CD4-positive, alpha-beta T cell treated with Interferon alpha-2 for 1 hour (primary cell): ENCODE measurements around the gene ERI2.
"Not testable (repeated sequence)": the region's sequence is repeated elsewhere in the genome, so short reads cannot be mapped to it uniquely, and the experiment has no call there.

ENCODE experiments used
- DNase-seq, 2 donors: peaks; one replicate each; pipeline ENCODE4 v3.0.0-alpha.2; 2020 to 2022

The ERI2 gene

DNA sequence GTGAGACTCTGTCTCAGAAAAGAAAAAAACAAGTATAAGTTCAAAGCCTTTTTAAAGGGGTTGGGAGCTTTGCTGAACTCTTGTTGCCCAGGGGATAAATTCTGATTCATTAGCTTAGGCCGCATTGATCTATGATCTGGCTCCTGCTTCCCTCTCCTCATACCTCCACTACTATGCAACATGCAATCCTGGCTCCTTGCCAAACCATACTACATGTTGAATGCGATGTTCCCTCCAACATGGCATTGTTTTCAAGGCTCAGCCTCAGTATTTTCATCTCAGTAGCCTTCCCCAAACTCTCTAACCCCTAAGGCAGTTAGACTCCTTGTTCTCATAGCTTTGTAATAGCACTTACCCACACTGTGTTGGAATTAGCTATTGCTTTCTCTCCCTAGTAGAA lies 6.2 kb upstream of the ERI2 start:
- DNase-seq: no peak

DNA sequence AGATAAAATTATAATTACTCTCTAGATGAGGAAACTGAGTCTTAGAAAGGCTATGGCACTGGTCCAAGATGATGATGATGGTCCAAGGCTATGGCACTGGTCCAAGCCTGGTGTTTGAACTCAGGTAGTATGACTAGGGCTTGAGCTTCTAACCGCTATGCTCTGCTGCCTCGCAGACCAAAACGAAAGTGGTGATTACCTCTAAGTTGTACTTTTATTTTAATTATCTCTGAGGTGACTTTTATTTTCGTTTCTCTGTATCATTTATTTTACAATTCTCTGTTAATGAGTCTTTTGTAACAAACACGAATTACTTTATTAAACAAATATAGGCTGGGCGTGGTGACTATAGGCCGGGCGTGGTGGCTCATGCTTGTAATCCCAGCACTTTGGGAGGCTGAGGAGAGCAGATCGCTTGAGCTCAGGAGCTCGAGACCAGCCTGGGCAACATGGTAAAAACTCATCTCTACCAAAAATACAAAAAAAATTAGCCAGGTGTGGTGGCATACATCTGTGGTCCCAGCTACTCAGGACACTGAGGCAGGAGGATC lies 5.7 kb upstream of the ERI2 start:
- DNase-seq: no peak

DNA sequence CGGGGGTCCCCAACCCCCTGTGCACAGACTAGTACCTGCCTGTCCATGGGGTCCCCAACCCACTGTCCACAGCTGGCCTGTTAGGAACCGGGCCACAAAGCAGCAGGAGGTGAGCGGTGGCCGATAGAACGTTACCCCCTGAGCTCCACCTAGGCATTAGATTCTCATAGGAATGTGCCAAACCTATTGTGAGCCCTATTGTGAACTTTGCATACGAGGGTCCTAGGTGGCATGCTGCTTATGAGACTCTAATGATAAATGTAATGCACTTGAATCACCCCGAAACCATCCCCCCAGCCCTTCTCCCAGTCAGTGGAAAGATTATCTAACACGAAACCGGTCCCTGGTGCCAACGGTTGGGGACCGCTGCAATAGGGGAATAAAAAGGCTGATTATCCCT lies 1.6 kb upstream of the ERI2 start:
- no peak for DNase-seq

DNA sequence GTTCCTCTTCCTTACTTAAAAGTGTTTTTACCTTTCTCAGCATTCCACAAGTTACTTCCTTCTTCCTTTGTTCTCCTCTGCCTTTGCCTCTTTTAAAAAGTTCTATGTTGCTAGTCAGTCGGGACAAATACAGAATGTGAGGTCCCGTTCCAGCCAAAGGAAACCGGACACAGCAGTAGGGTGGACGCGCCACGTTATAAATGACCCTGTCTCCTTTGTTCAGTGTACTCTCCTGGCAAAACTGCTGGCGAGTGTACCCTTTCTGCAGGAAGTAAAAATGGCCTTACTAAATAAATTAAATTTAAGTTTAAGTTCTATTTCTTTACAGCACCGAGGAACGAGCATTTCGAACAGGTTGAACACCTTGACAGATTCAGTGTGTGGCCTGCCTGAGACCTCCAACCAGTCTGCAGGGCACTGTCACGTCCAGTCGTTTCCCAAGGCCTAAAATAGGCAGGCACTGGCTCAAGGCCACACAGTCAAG lies 546 bp downstream of the ERI2 start:
- DNase-seq: not testable (repeated sequence)

DNA sequence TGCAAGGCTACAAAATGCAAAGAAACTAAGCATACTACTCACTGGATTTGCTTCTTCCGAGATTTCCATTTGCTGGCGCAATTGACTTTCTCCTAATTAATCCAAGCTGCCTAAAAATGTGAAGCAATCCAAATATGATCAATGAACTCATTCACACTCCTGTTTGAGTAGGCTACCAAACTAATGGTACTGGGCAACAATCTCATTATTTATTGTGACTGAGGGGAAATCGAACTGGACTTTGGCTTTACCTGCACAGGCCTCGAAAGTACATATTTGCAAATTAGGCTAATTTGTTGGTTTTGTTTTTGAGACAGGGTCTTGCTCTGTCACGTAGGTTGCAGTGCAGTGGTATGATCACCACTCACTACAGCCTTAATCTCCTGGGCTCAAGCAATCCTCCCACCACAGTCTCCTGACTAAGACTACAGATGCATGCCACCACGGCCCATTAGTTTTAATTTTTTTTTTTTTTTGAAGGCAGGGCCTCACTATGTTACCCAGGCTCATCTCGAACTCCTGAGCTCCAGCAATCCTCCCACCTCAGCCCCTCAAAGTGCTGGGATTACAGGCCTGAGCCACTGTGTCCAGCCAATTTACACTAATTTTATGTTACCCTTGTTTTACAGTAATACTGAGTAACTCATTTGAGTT lies 2.6 kb downstream of the ERI2 start:
- DNase-seq: no peak

DNA sequence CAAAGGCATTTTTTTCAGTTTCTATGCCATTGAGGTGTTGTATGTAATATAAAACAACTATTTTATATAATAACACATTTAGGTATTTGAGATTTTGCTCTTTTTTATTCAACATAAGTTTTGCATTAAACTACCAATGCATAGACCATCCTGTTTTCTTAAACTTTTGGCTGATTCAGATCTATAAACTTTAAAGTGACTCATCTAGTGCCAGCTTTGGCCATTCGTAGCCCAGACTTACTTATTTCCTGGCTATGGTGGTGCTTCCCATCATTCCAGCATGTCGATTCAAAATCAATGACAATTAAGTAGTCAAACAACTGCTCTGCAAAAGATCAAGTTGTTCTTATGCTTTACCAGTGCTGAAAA lies 3.1 kb downstream of the ERI2 start:
- DNase-seq: no peak

DNA sequence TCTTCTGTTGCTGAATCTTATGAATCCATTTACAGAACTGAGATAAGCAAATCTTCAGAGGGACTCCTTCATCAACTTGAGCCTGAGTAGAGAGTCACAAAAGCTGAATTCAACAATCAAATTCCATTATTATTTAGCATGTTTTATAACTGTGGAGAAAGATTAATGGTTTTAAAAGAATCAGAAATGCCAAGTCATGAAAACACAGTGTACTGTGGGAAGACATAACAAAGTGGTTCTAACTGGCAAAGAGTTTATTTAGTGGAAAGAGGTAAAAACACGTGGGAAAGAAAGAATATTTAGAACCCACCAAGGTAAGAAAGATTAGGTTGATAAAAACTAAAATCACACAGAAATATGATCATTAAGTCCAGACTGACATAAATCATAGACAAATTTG lies 5.0 kb downstream of the ERI2 start:
- DNase-seq: no peak

DNA sequence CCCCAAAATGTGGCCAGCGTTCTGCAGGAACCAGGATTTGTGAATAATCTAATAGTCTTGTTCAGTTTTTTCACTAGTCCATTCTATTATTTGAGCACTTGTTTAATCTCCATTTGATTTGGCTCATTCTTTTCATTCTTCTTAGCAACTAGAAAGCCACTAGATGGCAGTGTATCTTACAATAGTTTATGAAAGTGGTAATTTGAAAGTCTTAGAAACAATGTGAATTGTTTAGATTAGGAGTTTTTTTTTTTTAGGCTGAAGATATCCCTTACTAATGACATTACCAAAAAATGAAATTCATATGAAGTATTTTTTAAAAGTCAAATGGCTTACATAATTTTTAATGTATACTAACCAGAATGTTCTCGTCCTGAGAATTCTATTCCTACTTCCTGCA lies 6.7 kb downstream of the ERI2 start:
- DNase-seq: peak in 1 of 2 donors; percentile 17

DNA sequence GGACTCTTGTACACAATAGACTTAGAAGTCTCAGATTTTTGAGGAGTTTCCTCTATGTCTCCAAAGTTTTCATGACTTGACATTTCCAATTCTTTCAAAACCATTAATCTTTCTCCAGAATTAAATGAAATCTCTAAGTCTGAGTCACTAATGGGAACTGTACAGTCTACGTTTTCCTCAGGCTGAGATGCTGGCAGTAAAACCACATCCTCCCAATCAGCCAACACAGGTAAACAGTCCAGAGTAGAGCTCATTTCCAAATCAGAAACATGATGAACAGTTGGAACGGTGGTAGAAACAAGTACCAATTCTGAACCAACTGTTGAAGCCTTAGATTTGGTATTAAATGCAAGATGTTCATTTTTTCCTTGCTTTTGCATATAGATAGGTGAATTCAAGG lies 7.9 kb downstream of the ERI2 start:
- DNase-seq: peak in 1 of 2 donors; percentile 17

DNA sequence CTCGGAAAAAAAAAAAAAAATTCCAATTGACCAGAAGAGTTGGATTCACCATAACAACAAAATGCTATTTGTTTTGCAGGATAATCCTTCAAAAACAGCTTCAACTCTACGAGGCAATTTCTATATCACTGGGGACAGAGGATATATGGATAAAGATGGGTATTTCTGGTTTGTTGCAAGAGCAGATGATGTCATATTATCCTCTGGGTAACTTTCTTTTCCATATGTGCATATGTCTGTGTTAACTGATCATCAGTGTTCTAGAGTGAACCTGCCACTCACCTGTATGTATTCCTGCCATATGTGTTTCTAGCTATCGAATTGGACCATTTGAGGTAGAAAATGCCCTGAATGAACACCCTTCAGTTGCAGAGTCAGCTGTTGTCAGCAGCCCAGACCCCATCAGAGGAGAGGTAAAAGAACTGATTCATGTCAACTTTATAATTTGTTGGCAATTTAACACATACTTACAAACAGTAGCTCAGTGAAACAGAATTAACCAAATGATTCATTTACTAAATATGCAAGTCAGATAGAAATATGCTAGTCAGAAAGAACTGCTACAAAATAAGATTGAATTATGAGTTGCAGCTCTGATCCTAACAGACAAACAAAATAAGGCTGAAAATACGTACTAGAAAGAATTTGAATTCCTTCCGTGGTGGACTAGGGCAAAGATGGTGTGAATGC lies 14.2 kb downstream of the ERI2 start:
- DNase-seq: no peak

DNA sequence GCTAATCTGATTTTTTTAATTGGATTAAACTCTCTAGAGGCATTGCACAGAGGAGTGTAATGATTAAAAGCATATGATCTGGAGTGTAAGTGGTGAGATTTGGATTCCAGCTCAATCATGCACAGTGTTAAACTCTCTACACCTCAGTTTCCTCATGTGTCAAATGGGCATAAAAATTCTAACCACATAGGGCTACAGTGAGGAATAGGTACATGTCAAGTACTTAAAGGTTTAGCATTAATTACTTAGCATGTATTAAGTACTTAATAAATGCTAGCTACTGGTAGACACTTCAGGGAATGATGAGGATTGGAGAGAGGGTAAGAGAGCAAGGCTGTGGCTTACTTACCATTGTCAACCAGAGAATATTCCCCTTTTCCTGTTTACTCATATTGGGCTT lies 17.1 kb downstream of the ERI2 start:
- no peak for DNase-seq

DNA sequence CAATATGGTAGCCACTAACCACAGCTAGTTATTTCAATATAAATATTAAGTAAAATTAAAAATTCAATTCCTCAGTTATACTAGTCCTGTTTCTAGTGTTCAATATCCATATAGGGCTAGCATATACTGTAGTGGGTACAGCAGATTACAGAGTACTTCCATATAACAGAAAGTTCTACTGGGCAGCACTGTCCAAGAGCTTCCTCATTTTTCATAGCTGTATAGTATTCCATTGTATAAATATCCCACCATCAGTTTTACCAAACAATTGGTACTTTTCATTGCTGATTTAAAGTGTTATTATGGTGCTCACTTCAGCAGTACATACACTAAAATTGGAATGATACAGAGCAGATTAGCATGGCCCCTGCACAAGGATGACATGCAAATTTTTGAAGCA lies 22.1 kb downstream of the ERI2 start:
- DNase-seq: no peak

DNA sequence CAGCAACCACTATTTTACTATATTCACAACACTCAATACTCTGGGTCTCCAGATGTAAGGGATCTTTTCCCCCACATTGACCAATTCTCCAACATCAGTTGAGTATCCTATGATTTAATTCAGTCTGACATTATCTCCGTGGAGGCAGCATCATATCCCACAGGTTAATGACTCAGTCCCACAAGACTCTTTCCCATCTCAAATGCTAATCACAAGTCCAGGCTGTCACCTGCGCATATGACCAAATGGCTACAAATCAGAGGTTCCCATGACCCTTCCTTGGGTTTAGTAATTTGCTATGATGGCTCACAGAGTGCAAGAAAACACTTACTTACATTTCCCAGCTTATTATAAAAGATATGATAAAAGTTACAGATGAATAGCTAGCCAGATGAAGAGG lies 23.8 kb downstream of the ERI2 start:
- DNase-seq: no peak

DNA sequence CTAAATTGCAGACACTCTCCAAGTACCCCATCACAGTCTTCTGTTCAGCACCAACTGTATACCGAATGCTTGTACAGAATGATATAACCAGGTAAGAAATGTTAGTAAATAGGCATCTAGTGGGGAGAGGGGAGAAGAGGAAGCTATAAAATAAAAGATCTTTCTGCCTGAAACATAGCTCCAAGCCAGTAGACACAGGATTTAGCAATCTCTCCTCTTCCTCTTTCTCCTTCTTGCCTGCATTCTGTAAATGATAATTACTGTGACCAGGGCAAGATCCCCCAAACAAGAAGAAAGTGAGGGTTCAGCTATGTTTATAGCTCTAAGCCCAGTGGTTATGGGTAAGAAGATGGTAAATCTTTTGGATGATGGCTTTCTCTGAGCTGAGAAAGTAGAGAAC lies 24.6 kb downstream of the ERI2 start:
- DNase-seq: no peak

DNA sequence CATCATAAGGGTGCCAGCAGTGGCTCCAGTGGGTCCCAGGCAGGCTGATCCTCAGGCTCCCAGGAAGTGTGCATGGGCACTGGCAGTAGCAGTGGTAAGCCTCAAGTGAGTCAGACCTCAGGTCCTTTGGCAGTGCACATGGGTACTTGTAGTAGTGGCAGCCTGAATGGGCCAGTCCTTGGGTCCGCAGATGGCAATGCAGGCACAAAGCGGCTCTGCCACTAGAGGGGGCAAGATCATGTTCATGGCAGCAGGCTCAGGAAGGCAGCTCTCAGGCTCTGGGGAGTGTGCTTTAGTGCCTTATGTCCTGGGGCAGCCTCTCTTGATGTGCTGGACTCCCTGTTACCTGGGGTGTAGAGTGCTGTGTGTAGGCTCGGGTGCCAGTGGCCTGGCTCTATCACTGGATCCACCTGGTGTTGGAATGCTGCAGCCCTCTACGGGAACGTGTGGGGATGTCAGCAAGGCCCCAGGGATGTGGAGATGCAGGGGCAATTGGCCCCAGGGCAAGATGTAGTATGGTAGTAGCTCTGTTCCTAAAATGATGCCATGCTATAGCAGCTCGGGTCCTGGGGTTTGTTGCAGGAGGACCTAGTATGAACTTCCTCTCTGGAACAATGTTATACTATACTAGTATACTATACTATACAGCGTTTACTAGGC lies 31.4 kb downstream of the ERI2 start:
- DNase-seq: peak; percentile 49 to 64

DNA sequence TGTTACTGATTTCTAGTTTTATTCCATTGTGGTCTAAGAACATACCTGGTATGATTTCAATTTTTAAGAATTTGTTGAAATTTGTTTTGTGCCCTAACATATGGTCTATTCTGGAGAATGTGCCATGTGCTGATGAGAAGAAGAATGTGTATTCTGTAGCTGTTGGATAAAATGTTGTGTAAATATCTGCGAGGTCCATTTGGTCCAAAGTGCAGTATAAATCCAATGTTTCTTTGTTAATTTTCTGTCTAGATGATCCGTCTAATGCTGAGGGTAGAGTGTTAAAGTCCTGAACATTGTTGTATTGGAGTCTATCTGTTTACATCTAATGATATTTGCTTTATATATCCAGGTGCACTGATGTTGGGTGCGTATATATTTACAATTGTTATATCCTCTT lies 32.6 kb downstream of the ERI2 start:
- DNase-seq: no peak

DNA sequence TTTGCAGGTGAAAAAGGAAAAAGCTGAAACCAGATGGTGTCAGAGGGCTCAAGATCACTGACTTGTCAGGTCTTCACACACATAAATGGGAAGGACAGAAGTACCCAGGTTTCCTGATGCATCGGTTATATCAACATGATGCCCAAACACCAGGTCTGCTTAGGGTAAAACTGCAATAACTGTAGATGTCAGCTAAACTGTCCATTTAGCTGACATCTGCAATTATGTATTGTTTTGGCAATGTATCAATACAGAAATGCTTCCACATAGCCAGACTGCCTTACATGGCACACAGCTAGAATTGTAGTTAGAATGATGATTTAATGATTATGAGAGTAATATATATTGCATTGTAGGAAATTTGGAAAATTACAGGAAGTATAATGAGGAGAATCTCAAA lies 37.5 kb downstream of the ERI2 start:
- DNase-seq: no peak

DNA sequence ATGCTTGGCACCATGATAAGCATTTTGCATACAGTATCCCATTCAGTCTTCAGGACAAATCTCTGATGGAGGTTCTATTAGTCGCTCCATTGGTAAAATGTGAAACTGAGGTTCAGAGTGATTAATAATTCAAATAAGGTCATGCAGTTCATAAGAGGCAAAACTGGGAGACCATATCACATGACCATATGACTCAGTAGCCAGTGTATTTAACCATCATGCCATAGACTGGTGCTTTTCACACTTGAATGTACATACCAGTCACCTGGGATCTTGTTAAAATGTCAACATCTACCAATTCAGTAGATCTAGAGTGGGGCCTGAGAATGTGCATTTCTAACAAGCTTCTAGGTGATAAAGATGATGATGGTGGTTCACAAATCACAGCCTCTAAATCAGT lies 38.2 kb downstream of the ERI2 start:
- no peak for DNase-seq

DNA sequence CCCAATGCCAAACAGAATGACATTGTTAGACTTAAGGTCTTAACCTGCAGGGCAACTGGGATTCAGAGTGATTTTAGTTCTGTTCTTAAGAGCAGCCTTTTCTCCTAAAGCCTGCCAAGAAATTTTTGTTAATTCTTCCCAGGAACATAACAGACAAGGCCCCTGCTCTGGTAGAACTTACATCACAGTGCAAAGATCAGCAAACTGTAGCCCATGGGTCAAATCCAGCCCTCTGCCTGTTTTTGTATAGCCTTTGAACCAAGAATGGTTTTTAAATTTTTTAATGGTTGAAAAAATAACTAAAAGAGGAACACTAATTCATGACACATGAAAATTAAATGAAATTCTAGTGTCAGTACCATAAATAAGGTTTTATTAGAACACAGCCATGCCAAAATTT lies 38.7 kb downstream of the ERI2 start:
- no peak for DNase-seq

DNA sequence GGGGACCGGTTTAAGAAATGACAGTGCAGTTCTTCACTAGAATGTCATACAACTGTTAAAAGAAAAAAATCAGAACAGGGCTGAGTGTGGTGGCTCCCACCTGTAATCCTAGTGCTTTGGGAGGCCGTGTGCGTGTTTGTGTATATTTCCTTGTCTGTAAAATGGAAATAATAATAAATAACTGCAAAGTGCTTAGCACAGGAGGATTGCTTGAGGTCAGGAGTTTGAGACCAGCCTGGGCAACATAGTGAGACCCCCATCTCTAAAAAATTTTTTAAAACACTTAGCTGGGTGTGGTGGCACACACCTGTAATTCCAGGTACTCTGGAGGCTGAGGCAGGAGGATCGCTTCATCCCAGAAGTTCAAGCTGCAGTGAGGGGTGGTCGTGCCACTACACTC lies 40.0 kb downstream of the ERI2 start:
- no peak for DNase-seq

DNA sequence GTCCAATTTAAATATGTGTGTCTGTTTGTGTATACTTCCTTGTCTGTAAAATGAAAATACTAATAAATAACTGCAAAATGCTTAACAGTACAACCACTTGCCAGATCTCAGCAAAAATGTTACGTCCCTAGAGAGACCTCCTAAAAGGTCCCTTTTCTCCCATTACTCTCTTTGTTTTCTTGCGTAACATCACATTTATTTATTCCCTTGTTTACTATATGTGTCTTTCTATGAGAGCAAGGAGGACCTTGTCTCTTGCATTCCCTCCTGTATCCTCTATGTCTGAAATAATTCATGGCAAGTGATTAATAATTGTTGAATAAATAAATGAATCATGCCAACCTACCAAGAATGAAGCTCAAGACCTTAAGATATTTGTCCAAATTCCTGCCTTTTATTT lies 40.5 kb downstream of the ERI2 start:
- DNase-seq: no peak

DNA sequence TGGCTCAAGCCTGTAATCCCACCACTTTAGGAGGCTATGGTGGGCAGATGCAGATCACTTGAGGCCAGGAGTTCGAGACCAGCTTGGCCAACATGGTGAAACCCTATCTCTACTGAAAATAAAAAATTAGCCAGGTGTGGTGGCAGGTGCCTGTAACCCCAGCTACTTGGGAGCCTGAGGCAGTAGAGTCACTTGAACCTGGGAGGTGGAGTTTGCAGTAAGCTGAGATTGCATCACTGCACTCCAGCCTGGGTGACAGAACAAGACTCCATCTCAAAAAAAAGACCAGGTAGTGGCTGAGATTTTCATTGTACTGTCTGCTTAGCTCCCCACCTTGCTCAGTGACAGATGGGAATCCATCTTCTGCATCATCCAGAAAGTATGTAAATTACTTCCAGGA lies 41.8 kb downstream of the ERI2 start:
- not testable (repeated sequence) for DNase-seq

DNA sequence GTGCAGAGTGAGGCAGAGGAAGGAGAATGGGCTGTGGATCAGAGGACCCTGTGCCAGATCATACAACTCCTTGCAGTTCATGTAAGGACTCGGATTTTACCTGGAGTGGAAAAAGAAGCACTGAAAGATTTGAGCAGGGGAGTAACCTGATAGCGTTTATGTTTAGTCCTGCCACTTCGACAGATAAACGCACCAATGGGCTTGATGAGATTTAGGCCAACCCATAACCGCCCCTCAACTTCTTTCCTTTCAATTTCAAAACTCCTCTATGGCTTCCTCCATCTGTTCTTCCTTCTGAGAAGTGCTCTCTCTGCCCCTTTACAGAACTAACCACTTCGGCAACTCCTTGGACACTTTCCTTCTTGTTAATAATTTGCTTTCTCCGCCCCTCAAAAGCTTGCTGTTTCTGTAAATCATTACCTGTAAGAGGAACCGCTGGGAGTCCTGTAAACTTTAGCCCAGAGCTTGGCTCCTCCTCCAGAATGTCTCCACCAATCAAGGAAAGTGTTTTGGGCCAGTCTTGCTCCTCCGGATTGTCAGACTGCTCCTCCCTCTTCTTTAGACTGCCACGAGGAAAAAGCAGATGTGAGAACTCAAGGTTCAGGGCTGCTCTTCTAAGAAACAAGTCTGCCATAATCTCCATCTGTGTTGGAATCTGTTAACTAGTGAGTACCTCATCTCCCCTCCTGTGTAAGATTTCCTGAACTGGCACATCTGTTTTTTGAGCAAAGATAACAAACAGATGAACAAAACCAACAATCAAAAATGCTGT lies 42.6 kb downstream of the ERI2 start, which contains the start of gene ACSM3:
ACSM3 (plus strand) TSS at position 554 of the 772 bp plus-strand sequence. CDS start 6,021 bp downstream, outside the sequence.
- peak; percentile 83 to 89 for DNase-seq
